Measurements from ENCODE around the gene AKR1E2. TPM values are rescaled to one million over a fixed set of nuclear protein-coding genes. Genes with fewer than 3 reads are reported as not detected.
A peak's percentile ranks its signal among the peaks of the same experiment; 100 is the strongest.
"Not testable (repeated sequence)": the region's sequence is repeated elsewhere in the genome, so short reads cannot be mapped to it uniquely, and the experiment has no call there.

AKR1E2 gene
- total RNA-seq, 1 experiment from 2014 or later: 4.7 TPM

- peak; percentile 71; the same call in 1 of the 2 replicates for TF ChIP-seq TCF7L2 (IDR thresholded peaks at IDR 0.05; ENCODE audit: low read depth, low read length)
- H3K27me3 ChIP-seq (ENCODE audit: control insufficient read depth, insufficient read depth, low read length); H3K9me3 ChIP-seq (ENCODE audit: control insufficient read depth, insufficient read depth, low read depth, low read length); ATAC-seq; in situ Hi-C loops (cut with HindIII; ENCODE audit: low pct_unique_long_range_greater_than_20kb, low sequenced_read_pairs); H3K4me1 ChIP-seq (ENCODE audit: control insufficient read depth, insufficient read depth, low read length); DNase-seq (ENCODE audit: low read depth, low spot score); CTCF ChIA-PET; H3K27ac ChIP-seq (ENCODE audit: low read length); BruUV-seq (replicated peaks); intact Hi-C loops (cut with micrococcal nuclease; ENCODE audit: unreplicated experiment); H3K4me3 ChIP-seq (ENCODE audit: low read depth in 2 of 2, low read length in 2 of 2); H3K36me3 ChIP-seq (ENCODE audit: control insufficient read depth, insufficient read depth, low read length); POLR2A ChIA-PET: not testable (repeated sequence)
Measured at GRCh38 chr10:4815646-4816180, 10.3 kb upstream of the AKR1E2 start.

GRCh38 chr10:4816966-4817365 is 9.0 kb upstream of the AKR1E2 start:
- intact Hi-C loops (cut with micrococcal nuclease; ENCODE audit: unreplicated experiment) (no loop called here), in situ Hi-C loops (cut with HindIII; ENCODE audit: low pct_unique_long_range_greater_than_20kb, low sequenced_read_pairs) (no loop called here)
- Histone ChIP-seq H3K27me3 (ENCODE audit: control insufficient read depth, insufficient read depth, low read length) (no peaks in the 10 kb centered on the region), H3K4me3 (ENCODE audit: low read depth in 2 of 2, low read length in 2 of 2) (no peak overlapping the region), H3K36me3 (ENCODE audit: control insufficient read depth, insufficient read depth, low read length) (no peaks in the 10 kb centered on the region), H3K9me3 (ENCODE audit: control insufficient read depth, insufficient read depth, low read depth, low read length) (no peaks in the 10 kb centered on the region; the same call in 1 of the 2 replicates), H3K27ac (ENCODE audit: low read length) (no peak overlapping the region), H3K4me1 (ENCODE audit: control insufficient read depth, insufficient read depth, low read length) (peaks cover 7% of the 10 kb centered on the region)
- DNase-seq (ENCODE audit: low read depth, low spot score): no peak
- CTCF ChIA-PET: no interaction called here
- ATAC-seq: no peak
- no TSS peak for BruUV-seq (replicated peaks)
- TF ChIP-seq POLR2AphosphoS5 (IDR thresholded peaks at IDR 0.05; ENCODE audit: low read depth, low read length): no peak
- no peak for TF ChIP-seq REST (IDR thresholded peaks at IDR 0.05; ENCODE audit: insufficient read depth in 1 of 2, low read depth in 2 of 2, low read length in 1 of 2)
- TF ChIP-seq SIN3A (IDR thresholded peaks at IDR 0.05; ENCODE audit: borderline replicate concordance, insufficient read depth, low read depth, low read length): no peak
- TF ChIP-seq CTCF (IDR thresholded peaks at IDR 0.05): no peak
- no peak for TF ChIP-seq TCF7L2 (IDR thresholded peaks at IDR 0.05; ENCODE audit: low read depth, low read length)
- POLR2A ChIA-PET: no interaction called here

- POLR2A ChIA-PET: no interaction called here
- Histone ChIP-seq H3K27me3 (ENCODE audit: control insufficient read depth, insufficient read depth, low read length) (no peaks in the 10 kb centered on the region), H3K36me3 (ENCODE audit: control insufficient read depth, insufficient read depth, low read length) (no peaks in the 10 kb centered on the region), H3K27ac (ENCODE audit: low read length) (no peak overlapping the region), H3K9me3 (ENCODE audit: control insufficient read depth, insufficient read depth, low read depth, low read length) (no peaks in the 10 kb centered on the region; the same call in 1 of the 2 replicates), H3K4me1 (ENCODE audit: control insufficient read depth, insufficient read depth, low read length) (no peaks in the 10 kb centered on the region), H3K4me3 (ENCODE audit: low read depth in 2 of 2, low read length in 2 of 2) (no peak overlapping the region)
- intact Hi-C loops (cut with micrococcal nuclease; ENCODE audit: unreplicated experiment) (no loop called here), in situ Hi-C loops (cut with HindIII; ENCODE audit: low pct_unique_long_range_greater_than_20kb, low sequenced_read_pairs) (no loop called here)
- BruUV-seq (replicated peaks): no TSS peak
- no peak for TF ChIP-seq POLR2AphosphoS5 (IDR thresholded peaks at IDR 0.05; ENCODE audit: low read depth, low read length)
- no peak for TF ChIP-seq TCF7L2 (IDR thresholded peaks at IDR 0.05; ENCODE audit: low read depth, low read length)
- TF ChIP-seq SIN3A (IDR thresholded peaks at IDR 0.05; ENCODE audit: borderline replicate concordance, insufficient read depth, low read depth, low read length): no peak
- TF ChIP-seq CTCF (IDR thresholded peaks at IDR 0.05): no peak
- no peak for TF ChIP-seq REST (IDR thresholded peaks at IDR 0.05; ENCODE audit: insufficient read depth in 1 of 2, low read depth in 2 of 2, low read length in 1 of 2)
- CTCF ChIA-PET: no interaction called here
- ATAC-seq (no peak), DNase-seq (ENCODE audit: low read depth, low spot score) (no peak)
Measured at GRCh38 chr10:4819067-4819466, 6.9 kb upstream of the AKR1E2 start.
